DMS 273 (cell line): ENCODE results near the gene DAGLA.

Experiments
- DNase-seq: peaks from one replicate; lab custom pipeline; 2025; ENCODE audit not compliant: unreplicated experiment; lab: John Stamatoyannopoulos, UW

The DAGLA gene

GRCh38 chr11:61778357-61778886 is 98.2 kb downstream of the DAGLA start:
- no peak for DNase-seq

- DNase-seq: no peak
Measured at GRCh38 chr11:61778920-61779650, 98.9 kb downstream of the DAGLA start.

- DNase-seq: no peak
Measured at GRCh38 chr11:61779666-61780525, 99.7 kb downstream of the DAGLA start.

DNA sequence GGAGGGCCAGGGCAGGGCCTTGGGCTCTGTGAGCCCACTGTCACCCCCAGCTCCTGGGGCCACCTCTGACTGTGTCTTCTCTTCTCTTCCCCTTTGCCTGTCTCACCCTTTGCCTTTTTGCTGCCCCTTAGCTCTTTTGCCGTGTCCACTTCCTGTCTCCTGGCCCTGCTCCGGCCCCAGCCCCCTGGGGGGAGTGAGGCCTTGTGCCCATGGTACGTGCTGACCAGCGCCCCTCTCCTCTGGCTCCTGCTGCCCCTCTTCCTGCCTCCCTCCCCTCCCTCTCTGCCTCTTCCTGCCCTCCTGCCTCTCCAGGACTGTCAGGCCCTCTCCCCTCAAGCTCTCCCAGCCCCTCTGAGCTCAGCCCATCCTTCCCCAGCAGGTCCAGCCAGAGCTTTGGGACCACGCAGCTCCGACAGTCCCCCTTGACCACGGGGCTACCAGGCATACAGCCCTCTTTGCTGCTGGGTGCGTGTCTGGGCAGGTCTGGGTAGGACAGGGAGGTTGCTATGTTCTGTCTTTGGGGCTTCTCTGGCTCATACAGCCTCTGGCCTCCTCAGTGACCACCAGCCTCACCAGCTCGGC is 100.5 kb downstream of the DAGLA start:
- no peak for DNase-seq

DNA sequence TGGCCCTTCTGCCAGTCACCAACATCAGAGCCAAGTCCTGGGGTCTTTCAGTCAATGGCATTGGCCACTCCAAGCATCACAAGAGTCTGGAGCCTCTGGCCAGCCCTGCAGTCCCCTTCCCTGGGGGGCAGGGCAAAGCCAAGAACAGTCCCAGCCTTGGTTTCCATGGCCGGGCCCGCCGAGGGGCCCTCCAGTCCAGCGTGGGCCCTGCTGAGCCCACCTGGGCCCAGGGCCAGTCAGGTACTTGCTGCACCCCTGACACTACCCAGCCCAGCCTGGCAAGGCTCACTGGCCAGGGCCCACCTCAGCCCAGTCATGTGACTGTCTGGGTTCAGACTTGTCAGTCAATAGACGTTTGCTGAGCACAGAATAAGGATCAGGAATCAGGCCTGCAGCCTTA is 101.4 kb downstream of the DAGLA start:
- DNase-seq: no peak

- no peak for DNase-seq
Measured at GRCh38 chr11:61782299-61782698, 102.1 kb downstream of the DAGLA start.

- no peak for DNase-seq
Measured at GRCh38 chr11:61782841-61783240, 102.7 kb downstream of the DAGLA start.

GRCh38 chr11:61783717-61784505 is 103.7 kb downstream of the DAGLA start:
- DNase-seq: no peak

DNA sequence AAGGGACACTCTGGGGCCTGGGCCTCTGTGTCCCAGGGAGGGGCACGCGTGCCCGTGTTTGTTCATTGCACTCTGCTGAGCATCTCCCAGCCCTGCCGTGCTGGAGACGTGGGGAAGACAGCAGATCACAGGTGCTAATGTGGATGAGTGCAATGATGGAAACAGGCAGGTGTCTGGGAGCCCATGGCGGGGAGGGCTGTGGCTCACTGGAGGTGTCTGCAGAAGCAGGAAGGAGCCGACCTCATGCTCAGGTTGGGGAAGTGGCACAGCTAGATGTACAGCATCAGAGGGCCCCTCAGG is 104.3 kb downstream of the DAGLA start:
- DNase-seq: no peak

GRCh38 chr11:61785837-61786402 is 105.7 kb downstream of the DAGLA start:
- no peak for DNase-seq

- DNase-seq: peak; percentile 60
Measured at GRCh38 chr11:61787928-61788491, 107.8 kb downstream of the DAGLA start.

- DNase-seq: peak; percentile 83
Measured at GRCh38 chr11:61791737-61792309, 111.6 kb downstream of the DAGLA start.

- peak; percentile 93 for DNase-seq
Measured at GRCh38 chr11:61792310-61793082, 112.3 kb downstream of the DAGLA start, which contains the start of the genes FEN1 and TMEM258. Gene FEN1, plus strand, starts transcription at chr11:61792911. Its CDS starts 2,451 bp downstream, at chr11:61795362. Gene TMEM258, minus strand, starts transcription at chr11:61792599. Its CDS starts 41 bp downstream, at chr11:61792558.

DNA sequence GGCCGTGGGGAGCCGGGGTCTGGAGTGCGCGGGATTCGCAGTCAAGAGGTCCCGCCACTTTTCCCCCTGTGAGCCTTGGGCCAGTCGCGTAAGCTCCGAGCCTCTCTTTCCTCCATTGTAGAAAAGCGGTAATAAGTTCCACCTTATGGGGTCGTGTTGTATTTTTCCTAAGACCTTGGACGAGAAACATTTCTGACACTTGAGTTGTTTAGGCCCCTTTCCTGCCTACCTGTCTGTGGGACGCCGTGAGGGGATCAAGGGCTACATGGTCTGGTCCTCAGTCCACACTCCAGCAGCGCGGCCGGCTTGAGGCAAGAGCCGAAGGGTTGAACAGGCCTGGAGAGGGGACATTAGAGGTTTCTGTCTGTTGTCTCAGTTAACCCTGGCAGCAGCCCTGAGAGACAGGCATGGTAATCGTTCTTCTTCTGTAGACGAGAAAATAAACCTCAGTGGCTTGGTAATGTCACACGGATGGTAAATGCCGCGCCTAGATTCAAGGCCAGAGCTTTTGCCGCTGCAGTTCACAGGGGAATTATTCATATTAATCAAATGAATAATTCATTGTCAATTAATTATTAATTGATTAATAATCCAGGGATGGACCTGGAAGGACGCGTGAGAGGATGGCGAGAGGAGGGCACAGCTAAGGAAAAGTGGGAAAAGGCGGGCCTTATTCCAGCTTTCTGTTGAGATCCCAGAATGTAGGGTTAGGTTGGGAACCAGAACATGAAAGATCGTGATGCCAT is 113.1 kb downstream of the DAGLA start:
- DNase-seq: peak; percentile 56

DNA sequence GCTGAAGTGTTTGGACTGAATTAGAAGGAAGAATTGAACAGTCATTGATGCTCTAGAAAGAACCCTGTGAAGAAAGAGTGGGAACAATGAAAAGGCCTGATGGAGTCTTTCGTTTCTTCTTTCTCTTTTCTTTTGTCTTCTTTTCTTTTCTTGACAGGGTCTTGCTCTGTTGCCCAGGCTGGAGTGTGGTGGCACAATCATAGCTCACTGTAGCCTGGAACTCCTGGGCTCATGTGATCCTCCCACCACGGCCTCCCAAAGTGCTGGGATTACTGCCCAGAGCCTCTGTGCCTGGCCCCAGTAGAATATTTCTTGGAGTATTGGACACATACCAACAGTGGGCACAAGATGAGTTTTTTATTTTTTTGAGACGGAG is 113.6 kb downstream of the DAGLA start:
- DNase-seq: no peak

DNA sequence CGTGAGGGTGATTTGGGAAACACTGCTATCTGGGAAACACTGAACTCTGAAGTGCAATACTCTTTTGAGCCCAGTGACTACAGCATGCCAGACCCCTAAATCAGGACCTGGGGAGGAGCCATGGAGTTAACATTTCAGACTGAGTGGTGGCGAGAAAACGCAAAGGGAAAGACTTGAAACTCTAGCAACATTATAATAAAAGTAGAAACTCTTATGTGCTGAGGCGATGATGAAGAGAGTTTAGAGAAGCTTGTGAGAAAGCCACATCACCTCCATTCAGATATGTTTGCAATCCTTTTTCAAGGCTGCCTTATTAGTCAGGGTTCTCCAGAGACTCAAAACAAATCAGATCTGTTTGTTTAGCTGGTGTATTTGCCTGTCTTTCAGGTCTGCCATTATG is 114.4 kb downstream of the DAGLA start:
- DNase-seq: no peak

GRCh38 chr11:61795459-61795858 is 115.3 kb downstream of the DAGLA start:
- DNase-seq: no peak

- DNase-seq: no peak
Measured at GRCh38 chr11:61795876-61796526, 115.8 kb downstream of the DAGLA start.
